T-helper 22 cell (primary cell): ENCODE results near the gene ECEL1.

Experiments
- DNase-seq: peaks from one replicate; pipeline ENCODE4 v3.0.0-alpha.2; 2020; ENCODE audit warnings: low read depth

ECEL1 gene

DNA sequence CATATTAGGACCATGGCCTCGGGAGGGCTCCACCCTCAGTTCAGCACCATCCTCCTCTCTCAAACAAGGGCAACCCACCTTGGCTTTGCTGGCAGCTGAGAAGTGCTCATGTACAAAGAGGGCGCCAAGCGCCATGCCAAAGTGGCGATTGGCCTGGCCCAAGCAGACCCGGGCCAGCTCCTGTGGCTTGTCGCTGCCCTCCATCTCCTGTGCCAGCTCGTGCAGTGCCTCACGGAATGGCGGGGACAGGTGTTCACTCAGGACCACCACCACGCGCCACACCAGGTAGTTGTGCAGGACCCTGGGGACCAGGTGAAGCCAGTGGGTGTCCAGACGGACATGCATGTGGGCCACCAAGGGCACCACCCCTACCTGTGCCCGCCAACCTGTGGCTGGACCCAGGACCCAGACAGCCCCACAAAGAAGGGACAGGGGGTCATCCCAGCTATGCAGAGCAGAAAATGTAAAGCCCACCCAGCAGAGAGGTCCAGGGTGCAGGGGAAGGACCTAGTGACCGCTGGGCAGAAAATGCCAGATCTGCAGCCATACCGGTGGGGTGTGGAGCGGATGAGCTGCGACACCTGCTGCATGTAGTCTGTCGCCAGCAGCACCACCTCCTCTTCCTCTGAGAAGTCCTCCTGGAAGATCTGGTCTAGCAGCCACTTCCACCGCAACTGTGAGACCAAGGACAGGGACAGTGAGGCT, 3.6 kb downstream of the ECEL1 start:
- no peak for DNase-seq

DNA sequence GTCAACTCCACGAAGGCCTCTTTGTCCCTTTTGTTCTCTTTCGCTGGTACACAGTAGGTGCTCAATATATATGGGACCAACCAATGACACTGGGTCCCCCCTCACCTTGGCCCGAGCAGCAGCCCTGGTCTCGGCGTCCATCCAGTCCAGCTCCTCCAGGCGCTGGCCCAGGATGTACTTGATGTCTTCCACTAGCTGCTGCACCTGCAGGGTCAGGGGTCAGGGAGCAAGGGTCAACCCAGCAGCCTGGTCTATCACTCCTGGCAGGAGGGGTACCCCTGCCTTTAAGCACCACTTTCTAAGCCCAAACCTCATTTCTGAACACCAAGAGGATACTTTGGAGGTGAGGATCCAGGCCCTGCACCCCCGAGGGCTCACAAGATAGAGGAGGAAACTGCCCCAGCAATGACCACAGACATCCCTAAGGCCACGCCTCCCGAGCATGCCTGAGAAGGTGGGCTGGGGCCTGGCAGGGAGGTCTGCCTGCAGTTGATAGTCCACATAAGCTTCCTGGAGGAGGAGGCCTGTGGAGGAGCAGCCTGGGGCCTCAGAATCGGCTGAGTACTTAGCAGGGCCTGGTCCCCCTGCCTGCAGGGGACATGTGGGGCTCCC, 4.2 kb downstream of the ECEL1 start:
- DNase-seq = no peak

DNA sequence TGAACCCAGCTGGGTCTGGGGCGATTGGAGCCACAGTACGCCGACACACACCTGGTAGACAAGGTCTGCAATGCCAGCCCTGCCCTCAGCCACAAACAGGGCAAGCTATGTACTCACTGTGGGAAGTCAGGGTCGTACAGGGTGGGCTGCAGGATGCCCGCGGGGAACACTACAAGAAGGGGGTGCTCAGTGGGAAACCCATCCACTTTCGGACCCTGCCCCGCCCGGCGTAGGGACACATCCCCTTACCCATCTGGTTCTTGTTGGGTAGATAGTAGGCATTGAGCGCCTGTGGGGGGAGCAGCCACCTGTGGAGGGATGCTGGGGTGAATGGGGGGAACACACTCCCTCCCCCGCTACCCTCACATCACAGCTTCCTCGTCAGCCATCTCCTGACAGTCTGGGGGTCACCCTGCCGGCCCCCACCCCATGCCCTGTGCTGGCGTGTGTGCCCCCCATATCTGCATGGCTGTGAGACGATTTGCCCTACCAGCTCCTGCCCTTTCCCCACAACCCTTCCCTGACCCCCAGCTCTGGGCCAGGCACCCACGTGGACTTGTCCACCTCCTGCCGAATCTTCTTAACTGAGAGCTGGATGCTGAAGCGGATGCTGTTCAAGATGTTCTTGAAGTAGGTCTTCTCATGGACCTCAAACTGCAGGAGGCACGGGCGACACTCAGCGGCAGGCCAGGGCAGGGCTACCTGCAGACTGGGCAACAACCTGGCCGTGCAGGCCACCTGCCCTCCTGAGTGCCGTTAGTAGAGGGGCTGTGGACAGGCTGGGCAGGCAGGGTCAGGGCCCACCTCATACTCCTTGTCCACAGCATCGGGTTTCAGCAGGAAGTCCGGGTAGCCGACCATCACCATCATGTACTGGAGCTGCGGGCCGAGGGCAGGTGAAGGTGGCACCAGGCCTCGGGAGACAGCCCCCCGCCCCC, 5.1 kb downstream of the ECEL1 start:
- no peak for DNase-seq

DNA sequence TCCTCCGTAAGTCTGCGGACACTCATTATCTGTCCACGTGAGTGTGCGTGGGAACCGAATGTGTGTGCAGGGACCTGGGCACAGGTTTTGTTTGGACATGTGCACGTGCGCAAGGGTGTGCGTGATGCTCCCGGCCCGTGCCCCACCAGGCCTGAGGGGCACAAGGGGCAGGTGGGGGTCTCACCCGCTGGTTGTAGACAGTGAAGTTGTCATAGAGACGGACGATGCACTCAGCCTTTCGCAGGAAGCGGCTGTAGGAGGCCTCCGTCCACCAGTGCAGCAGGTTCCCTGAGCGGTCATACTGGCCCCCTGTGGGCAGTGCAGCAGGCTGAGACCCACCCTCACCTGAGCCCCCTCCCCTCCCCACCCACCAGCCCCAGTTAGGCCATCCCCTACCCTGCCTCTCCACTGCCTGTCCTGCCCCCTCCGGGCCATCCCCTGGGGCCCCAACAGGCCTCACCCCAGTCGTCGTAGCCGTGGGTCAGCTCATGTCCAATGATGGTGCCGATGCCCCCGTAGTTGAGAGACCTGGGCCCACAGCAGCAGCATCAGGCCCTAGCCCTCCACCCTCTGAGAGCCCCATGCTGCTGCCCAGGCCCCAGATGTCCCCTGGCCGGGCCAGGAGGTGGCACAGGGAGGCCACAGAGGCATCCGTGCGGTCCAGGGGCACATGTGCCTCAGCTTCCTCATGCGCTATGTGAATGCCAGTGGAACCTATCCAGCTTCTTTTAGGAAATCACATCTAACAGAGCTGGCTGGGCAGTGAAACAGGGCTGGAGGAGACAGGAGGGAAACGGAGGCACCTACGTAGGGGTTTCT, 6.1 kb downstream of the ECEL1 start:
- DNase-seq = no peak

DNA sequence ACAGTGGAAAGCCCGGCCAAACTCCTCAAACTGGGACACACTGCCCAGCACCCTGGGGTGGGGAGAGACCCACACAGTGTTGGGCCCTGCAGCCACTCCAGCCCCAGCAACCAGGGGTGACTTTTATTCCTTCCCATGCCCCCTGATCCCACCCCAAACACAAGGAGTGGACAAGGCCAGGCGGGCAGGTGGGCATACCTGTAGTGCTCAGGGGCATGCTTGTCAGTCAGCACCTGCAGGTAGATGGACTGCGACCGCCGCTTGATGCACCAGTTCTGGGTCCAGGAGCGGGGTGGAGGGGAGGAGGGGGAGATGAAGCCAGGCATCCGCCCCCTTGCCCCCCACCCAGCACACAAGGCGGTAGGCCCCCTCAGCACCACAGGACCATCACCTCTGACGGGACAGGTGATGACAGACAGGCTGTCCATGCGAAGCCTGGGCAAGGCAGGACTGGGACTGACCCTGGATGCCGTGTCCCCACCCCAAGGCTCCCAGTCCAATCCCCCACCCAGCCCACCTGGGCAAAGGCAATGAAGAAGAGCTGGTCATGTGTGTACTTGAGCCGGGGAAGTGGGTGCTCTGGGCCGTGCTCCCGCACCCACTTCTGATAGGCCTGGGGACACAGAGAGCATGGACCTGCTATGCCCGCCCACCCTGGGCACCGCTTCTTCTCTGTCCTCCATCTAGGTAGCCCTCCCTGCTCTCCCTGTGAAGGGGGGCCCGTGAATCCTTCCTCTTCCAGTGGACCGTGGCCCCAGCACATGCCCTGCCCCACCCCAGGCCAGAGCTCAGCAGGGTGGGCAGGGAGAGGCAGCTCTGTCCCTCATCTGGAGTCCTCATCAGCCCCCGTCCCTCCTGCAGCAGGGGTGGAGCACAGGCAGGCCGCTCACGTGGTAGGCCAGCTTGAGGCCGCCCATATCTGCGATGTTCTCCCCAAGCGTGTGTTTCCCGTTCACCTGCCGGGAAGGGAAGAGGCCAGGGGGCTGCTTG, 7.1 kb downstream of the ECEL1 start:
- DNase-seq = no peak

DNA sequence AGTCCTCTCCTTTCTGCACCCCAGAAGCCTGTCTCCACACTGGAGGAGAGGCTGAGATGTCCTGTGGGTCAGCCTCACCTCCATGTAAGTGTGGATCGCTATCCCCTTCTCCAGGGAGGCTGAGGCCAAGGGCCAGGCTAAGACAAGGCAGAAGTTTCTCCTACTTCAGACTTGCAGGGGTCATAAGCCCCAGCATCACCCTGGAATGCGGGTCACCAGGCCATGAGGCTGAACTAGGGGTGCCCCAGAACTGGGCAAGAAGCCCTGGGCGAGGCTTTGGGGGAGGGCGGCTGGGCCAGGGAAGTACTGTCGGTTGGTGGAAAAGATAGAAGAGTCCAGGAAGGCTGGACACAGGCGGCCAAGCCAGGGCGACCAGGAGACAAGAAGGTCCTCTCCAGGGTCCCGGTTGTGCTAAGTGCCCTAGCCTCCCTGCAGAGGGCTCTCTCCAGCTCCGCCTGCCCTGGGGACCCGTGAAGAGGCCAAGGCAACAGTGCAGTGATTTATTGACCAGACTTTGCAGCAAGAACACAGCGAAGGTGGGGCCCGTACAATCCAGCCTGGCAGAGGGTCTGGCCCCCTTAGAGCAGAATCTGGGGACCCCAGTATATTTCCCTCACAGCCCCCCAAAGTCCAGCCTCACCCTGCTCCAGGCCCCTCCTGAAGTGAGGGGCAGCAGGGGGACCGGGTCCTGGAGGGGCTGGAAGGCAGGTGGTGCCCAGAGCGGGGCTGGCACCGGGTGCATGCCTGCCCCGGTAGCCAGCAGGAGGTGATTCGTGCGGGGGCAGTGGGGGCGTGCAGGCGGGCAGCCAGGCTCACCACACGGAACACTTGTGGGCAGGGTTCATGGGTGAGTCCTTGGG, 8.1 kb downstream of the ECEL1 start:
- no peak for DNase-seq

DNA sequence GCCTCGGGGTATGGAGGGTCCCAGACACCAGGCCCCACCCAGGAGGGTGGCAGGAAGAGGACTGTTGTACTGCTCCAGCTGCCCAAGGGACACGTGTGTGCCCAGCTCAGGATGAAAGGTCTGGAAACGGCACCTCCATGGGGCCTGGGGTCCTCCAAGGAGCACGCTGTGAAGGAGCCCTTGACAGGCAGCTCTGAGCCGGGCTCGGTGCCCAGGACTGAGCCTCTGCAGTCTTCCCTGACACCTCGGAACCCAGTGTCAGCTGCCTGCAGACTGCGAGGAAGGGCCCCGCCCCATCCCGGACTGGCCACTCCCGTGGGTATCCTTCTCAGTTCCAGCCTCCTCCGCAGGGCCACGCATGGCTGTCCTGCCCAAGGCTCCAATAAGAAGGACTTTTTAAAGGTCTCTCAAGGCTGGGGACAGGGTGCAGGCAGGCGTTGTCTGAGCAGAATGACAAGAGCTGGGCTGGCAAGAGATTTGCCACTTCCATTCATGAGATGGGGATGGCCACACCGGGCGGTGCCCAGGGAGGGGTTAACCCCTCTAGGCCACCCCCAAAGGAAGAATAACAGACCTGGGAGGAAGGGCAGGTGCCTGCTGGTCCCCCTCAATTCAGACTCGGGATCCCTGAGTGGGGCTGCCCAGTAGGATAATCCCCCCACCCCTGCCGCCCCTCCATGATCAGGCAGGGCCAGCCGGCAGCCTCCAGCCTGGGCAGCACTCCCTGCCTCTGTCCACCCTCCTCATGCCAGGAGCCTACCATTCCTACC, 8.9 kb downstream of the ECEL1 start:
- no peak for DNase-seq

DNA sequence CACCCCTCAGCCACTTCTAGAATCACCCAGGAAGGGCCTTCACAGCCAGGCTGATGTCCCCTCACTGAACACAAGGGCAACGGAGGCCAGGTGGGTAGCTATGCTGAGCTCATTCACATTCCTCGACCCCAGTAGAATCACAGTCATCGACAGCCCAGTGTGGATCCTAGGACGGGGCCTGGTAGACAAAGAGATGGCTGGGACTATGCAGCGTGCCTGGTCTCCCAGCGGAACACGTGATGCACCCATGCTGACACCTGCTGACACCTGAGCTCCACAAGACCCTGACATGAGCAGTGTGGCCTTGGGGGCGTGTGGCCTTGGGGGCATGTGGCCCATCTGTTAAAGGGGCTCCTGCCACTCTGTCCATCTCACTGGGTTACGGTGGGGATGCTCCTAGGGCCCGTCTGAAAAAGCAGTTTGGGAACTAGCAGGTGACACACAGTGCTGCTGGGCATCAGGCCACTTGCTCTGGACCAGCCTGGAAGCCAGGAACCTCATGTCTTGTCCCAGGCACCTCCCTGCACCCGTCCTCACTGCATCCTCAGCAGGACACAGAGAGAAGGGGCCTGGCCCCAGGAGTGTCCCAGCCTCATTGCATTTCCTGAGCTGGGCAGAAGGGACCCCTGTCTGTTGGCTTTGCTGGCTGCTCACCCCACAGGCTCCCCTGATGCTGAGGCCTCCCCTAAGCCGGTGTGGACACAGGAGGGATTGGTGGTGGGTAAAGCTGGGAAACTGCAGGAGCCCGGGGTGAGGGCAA, 9.7 kb downstream of the ECEL1 start:
- no peak for DNase-seq

DNA sequence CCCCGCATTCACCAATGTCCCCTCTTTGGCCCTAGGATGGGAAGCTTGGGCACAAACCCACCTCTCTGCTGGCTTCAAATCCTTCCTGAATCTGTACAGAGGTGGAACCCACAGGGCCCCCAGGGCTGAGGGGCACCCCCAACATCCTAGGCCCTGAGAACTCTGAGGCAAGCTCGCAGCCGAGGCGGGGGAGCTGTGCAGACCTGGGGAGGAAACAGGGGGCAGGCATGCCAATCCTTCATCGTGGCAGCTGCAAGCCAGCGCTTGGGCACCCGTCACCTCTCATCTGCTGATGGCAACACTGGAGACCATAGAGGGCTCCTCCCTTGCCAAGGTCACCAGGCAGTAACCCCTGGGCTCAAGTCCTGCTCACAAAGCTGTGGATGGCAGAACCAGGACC, 10.8 kb downstream of the ECEL1 start:
- no peak for DNase-seq

DNA sequence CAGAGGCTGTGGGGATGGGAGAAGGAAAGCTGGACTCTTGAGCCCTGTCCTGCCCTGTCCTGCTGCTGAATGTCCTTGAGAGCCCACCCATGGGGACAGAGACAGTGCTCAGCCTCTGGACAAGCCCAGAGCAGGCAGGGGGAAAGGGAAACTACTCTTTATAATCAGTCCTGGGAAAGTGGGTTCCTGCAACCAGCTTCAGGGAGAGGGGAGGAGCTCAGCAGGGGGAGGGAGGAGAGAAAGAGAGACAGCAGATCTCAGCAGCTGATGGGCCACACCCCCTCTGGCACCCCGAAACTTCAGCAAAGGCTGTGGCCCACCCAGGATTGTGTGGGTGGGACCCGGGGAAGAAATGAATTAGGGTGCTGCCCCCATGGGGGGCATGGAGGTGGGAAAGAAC, 11.6 kb downstream of the ECEL1 start:
- DNase-seq = no peak

DNA sequence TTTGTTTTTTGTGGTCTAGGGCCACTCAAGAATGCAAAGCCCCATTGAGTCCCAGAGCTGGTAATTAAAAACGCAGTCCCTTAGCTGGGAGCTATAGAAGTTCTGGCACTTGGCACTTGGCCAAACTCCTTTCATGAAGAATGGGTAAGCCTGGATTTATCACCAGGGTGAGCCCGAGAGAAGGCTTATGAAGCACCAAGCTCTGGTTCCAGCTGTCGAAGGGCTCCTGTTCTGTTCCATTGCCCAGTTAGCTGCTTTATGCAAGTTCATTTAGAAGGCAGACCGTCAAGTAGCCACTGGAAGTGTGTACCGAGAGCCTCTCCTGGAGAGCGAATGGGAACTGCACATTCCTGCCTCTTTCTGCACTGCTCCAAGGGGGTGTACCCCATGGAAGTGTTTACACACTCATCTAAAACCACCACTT, 14.2 kb downstream of the ECEL1 start:
- no peak for DNase-seq

DNA sequence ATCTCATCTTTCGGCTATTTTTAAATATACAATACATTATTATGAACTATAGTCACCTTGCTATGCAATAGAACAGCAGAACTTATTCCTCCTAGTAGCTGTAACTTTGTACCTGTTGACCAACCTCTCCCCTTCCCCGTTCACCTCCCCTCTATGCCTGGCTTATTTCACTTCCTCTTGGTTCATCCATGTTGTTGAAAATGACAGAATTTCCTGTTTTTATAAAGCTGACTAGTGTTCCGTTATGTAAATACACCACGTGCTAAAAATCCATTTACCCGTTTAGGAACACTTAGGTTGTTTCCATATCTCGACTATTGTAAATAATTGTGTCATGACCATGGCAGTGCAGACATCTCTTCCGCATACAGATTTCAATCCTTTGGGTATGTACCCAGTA, 21.4 kb downstream of the ECEL1 start:
- DNase-seq = no peak

DNA sequence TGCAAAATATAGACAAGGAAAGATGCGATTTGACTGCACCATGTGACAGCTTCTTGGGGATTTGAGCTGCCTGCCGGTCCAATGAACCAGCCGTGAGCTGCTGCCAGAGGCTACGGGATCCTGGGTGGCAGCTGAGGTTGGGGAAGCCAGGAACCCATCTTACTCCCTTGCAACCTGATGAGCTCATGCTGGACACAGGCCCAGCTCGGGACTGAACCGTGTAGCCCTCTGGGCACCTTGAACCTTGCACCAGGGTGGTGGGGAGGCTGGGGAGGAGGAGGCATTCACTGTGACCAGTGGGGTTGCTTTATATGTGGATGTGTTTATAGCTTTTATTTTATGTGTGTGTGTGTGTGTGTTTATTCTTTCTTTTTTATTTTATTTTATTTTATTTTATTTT, 22.6 kb downstream of the ECEL1 start:
- DNase-seq = no peak

DNA sequence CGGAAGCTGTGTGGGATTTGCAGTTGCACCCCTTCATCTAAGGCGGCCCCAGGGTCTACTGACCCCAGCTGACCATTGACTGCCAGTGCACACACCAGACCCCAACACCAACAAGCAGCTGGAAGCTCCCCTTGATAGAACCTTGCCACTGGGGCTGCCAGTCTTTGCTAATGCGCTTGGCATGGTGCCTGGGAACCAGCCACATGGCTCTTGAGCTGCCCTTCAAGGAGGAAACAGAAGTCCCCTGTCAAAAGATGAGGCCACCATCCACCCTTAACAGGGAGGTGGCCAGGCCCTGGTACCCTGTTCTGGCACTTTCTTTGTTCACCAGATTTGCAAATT, 23.1 kb downstream of the ECEL1 start:
- DNase-seq = no peak

DNA sequence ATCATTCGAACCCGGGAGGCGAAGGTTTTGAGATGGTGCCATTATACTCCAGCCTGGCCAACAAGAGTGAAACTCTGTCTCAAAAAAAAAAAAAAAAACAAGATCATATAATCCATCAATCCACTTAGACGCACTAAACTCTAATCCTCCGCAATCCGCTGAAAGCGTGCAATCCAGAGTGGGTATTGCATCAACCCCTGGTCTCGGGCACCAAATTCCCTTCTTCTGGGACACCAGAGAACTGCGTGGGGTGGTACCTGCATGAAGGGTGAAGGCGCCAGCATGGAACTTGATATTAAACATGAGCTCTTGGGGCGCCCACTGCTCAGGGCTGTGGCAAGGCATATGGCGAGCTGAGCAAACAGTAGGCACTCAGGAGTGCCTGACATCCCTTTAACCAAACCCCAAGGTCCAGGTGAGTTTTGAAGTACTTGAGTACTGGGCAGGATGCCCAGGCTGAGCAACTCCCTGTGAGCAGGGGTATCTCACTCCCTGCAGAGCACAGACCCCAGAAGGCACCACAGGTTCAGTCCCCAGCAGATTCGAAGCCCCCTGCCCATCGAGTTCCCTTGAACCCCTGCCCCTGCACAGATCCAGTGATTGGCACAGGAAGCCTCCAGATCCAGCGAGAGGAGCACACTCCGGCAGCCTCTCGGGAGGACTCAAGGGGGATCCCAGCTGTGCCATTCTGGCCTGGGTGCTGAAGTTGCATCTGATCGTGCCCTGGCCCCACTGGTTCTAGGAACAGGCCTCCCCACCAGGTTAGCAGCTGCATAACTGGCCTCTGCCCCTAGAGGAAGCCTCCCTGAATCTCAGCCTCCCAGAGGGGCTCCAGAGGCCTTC, 23.7 kb downstream of the ECEL1 start:
- no peak for DNase-seq

DNA sequence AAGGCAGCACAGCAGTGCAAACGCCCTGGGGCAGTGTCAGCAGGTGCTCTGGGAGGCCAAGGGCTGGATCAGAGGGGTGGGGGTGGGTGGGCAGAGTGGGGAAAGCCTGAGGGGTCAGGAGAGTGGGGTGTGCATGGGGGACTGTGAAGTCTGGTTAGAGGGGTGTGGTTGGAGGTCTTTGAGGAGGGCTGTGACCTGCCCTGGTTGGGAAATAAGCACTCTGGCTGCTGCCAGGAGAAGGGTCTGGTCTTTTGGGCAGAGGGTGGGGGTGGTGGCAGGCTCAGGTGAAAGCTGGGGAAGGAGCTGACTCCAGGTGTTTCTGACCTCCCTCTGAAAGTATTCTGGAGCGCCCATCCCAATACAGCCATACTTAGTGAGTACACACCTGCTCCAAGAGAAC, 27.5 kb downstream of the ECEL1 start:
- DNase-seq = no peak

DNA sequence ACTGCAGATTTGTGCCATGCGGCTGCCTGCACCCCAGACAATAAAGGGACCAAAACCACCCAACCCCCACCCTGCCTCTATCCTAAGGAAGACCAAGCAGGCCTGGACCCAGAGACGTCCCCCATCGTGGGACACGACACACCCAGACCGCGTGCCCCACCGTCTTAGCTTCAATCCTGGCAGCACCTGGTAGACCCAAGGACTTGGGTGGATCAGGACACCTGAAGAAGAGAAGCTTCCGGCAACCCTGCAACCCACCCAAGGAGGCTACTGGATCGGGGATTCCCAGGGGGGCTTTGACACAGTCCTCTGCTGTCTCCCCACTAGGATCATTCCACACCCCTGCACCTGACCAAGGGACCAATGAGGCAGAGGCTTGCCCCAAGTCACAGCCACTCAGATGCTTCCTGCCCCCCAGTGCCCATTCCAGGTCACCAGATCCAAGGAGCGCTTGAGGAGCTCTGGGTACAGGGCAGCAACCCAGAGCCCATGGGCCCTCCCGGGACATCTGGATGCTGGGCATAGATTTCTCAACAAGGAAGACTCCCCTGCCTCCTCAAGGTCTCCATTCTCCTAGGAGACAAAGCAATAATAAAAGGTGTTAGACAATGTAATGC, 28.1 kb downstream of the ECEL1 start:
- no peak for DNase-seq
